Upper lobe of left lung (tissue), 4 donors: ENCODE measurements around the gene SOX5.

Experiments
- EP300 ChIP-seq, 4 donors: sonication (generic); formaldehyde crosslinking; IDR thresholded peaks; one replicate each; pipeline ENCODE4 v1.5.1; 2017; ENCODE audit warnings: antibody characterized with exemption in 4 of 4, control low read depth in 2 of 4
- POLR2A ChIP-seq, 4 donors: fragments of 450-650 bp; IDR thresholded peaks; one replicate each; pipeline ENCODE4 v1.5.1; 2016 to 2017; ENCODE audit warnings: antibody characterized with exemption in 4 of 4, mild to moderate bottlenecking in 2 of 4
- POLR2AphosphoS5 ChIP-seq, 2 donors: sonication (generic); formaldehyde crosslinking; IDR thresholded peaks; one replicate each; pipeline ENCODE4 v1.5.1; 2017; ENCODE audit warnings: antibody characterized with exemption in 2 of 2
- TF ChIP-seq, protein P1 (sequence below), 6 experiments: fragments of 450-650 bp in 4 of 6; fragments of 200-600 bp in 2 of 6; sonication (generic) in 2 of 6; IDR thresholded peaks; one replicate each; pipeline ENCODE4 v1.5.1; 2016 to 2019; ENCODE audit warnings: antibody characterized with exemption in 6 of 6

DNA sequence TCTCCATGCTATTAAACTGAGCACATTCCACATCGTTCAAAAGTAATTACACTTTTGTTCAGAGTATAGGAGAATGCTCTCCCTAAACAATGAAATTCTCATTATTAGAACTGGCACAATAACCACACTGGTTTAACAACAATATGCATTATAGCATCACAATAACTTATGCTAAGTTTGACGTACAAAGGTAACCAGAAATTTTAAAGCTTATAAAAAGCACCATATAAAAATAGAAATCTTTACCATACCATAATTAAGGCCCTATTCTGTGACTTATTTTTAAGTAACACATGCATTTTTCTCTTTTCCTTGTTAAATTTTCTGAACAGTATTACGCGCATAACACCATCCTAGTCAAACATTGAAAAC is 60.4 kb downstream of the SOX5 start:
- no peak for TF ChIP-seq EP300 (IDR thresholded peaks at IDR 0.05)
- TF ChIP-seq, protein P1, sequence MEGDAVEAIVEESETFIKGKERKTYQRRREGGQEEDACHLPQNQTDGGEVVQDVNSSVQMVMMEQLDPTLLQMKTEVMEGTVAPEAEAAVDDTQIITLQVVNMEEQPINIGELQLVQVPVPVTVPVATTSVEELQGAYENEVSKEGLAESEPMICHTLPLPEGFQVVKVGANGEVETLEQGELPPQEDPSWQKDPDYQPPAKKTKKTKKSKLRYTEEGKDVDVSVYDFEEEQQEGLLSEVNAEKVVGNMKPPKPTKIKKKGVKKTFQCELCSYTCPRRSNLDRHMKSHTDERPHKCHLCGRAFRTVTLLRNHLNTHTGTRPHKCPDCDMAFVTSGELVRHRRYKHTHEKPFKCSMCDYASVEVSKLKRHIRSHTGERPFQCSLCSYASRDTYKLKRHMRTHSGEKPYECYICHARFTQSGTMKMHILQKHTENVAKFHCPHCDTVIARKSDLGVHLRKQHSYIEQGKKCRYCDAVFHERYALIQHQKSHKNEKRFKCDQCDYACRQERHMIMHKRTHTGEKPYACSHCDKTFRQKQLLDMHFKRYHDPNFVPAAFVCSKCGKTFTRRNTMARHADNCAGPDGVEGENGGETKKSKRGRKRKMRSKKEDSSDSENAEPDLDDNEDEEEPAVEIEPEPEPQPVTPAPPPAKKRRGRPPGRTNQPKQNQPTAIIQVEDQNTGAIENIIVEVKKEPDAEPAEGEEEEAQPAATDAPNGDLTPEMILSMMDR (IDR thresholded peaks at IDR 0.05) = no peak
- no peak for TF ChIP-seq POLR2AphosphoS5 (IDR thresholded peaks at IDR 0.05)
- TF ChIP-seq POLR2A (IDR thresholded peaks at IDR 0.05) = no peak
